ENCODE results near the gene BCL2A1. TPM values are rescaled to one million over a fixed set of nuclear protein-coding genes. Genes with fewer than 3 reads are reported as not detected.
A peak's percentile ranks its signal among the peaks of the same experiment; 100 is the strongest.

BCL2A1 gene
- total RNA-seq, 1 donor from 2014 or later: 0.55 TPM

DNA sequence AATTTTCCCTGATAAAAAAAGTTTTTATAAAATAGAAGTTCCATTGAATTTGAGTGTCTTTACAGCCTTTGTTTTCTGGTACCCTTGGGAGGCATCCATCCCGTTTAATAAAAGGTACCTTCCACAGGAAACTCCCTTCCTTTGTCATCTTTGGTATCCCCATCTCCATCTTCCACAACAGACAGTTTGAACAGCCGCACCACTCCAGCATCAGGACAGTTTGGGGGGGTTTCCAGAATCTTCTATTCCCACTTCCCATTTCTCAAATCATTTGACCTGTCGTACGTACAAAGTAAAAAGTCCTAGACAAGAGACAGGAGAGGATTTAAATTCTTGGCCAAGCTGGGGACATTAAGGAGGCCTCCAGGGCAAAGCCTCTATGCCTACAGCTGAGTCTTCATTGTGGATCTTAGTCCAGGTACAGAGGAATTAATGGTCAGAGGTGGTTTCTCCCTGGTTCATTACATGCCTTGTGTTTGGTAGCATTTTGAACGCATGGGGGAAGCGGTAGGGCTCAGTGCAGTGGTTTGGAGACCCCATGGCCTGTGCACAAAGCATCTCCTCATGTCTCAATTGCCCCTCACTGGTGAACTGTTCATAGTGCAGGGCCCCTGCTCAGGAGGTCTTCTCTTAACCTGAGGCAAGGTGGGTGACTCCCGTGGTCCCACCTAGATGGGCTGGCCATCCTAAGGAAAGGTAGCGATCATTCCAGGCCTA is 19.4 kb upstream of the BCL2A1 start:
- DNase-seq (no peak), ATAC-seq (no peak)
- intact Hi-C loops (cut with micrococcal nuclease): no loop called here

DNA sequence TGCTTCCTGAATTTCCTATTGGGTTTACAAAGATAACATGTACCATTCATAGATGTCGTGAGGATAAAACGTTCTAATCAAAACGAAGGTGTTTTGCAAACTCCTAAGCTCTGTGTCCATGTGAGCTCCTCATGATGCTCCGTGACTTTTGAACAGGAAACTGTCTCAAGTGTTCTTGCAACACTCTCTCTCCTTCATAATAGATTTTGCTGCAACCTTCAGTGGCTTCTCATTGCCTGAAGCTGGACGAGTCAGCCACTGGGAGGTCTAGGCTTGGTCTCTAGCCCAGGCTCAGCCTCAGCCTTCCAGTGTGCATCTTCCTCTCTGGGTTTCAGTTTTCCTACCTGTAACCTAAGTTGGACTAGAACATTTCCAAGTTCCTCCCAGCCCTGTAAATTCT is 18.7 kb upstream of the BCL2A1 start:
- no peak for ATAC-seq
- no peak for DNase-seq
- intact Hi-C loops (cut with micrococcal nuclease): no loop called here

DNA sequence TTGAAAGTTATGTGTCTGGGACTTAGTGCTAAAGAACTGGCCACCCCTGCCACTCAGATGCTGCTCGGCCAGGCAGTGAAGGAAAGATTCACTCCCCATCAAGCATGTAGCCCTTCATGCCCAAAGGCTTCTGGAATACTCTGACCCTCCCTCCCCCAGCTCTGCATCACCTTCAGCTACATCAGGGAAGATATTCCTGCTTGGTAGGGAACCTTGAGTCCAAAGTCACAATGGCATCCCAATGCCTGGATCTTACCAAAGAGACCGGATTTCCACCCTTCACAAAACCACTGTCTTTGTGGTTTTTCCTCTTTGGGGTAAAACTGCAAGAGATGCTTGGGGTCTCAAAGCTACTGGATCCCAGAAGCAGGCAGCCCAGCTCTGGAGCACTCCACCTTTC is 18.2 kb upstream of the BCL2A1 start:
- ATAC-seq (no peak), DNase-seq (no peak)
- intact Hi-C loops (cut with micrococcal nuclease): no loop called here

DNA sequence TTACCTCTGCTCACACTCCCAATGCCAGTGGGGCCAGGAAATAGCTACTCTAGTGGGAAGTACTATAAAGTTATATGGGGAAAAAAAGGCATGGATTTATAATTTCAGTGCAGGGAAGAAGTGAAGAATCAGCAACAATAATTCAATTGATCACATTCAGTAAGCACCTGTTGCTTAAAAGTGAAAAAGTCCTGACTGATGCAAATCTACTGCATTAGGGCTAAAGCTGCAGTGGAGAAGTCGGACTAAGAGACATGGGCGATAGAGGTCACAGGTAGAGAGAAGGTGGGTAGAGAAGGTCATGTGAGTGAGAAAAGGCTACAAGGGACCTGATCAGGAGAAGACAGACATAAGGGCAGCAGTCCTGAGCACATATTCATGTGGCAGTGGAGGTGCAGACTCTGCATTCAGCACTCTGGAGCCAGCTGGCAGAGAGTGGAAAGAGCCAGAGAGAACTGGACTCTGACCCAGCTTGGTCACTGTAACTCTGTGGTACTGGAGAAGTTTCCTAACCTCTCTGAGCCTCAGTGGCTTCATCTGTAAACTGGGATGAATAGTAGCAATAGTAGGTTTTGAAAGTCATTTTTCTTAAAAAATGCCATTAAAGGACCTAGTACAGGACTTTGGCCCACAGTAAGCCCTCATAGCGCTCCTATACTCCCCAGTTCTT is 17.6 kb upstream of the BCL2A1 start:
- intact Hi-C loops (cut with micrococcal nuclease): no loop called here
- DNase-seq (no peak), ATAC-seq (no peak)

DNA sequence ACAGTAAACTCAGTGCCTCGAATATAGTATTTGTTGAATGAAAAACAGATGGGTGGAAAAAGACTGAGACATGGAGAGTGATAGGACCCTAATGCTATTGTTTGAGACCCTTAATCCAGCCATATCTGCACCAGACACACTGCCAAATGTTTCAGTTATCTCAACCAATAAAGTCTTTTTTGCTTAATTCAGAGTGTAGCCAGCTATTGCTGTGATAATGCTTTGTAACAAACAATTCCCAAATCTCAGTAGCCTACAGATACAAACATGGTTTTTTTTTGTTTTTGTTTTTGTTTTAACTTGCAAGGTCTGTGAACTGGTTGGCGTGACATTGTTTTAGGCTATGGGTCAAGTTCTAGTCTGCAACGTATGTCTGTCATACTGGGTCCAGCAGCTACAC is 17.0 kb upstream of the BCL2A1 start:
- ATAC-seq (no peak), DNase-seq (no peak)
- intact Hi-C loops (cut with micrococcal nuclease): no loop called here

DNA sequence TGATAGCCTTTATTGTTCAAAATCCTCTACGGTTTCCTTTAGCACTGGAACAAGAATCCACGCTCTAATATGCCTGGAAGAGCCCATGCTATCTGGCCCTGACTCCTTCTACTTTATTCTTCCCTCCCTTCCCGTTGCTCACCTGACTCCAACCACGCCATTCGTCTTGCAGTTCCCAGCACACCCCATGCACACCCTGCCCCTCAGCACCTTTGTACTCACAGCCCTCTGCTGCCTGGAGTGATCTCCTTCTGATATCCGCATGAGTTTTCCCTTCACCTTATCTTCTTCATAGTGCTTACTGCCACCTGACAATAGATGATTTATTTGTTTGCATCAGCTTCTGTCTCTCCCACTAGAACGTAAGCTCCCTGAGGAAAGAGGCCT is 16.6 kb upstream of the BCL2A1 start:
- DNase-seq: no peak
- no peak for ATAC-seq
- intact Hi-C loops (cut with micrococcal nuclease): no loop called here

DNA sequence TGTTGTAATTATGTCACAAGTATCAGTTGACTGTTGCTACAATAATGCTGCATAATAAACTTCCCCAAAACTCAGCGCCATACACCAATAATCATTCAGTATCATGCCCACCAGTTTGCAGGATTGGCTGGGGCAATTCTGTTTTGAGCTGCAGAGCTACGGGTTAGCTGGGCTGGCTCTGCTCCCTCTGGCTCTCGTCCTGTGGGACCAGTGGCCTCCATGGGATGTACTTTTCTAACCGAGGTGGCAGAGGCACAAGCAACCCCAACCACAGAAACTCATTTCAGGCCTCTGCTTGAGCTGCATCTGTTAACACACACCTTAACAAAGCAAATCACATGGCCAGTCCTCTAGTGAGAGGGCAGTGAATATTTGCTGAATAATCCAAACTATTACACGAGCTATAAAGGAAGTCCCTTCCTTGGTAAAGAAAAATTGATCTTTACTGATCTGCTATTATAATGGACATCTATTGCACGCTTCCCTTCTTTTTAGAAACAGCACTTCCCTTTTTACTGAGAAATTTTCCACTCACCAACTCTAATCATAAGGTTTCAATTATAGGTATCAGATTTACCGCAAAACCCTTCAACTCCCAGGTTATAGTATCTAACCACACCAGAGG is 10.9 kb upstream of the BCL2A1 start:
- intact Hi-C loops (cut with micrococcal nuclease): no loop called here
- DNase-seq (no peak), ATAC-seq (no peak)

DNA sequence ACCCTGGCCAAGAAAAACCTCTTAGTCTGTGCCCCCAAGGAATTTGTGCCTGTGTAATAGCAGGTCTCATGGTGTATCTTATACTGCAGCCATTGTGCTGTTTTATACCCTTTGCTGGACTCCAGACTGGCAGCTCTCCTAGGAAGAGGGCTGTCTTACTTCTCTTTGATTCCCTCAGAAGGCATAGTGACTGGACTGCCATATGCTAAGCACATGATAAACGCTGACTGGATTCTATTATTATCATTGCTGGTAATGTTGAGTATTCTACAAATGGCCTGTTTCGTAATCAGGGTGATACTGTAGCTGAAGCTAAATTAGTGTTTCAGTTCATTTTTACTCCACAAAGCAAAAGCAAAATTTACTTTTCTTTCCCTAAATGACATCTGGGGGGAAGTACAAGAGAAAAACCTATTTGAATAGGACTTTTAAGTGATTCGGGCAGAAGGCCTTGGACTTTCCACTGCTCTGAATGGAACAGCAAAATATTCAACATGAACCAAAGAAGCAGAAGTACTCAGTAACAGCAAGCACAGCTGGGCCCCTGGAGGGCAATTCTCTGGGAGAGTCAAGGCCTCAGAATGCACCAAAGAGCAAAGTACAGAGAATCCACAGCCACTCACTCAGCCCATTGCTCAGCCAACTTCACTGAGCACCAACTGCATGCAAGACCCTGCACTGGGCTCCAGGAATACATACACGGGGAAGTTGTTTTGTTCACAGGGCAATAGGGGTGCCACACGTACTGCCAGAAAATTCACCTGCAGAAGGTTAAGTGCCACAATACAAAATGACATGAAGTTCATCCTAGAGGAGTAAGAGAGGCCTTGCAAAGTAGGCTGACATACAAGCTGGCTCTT is 7.9 kb upstream of the BCL2A1 start:
- intact Hi-C loops (cut with micrococcal nuclease): no loop called here
- DNase-seq (no peak), ATAC-seq (peak; percentile 94)

DNA sequence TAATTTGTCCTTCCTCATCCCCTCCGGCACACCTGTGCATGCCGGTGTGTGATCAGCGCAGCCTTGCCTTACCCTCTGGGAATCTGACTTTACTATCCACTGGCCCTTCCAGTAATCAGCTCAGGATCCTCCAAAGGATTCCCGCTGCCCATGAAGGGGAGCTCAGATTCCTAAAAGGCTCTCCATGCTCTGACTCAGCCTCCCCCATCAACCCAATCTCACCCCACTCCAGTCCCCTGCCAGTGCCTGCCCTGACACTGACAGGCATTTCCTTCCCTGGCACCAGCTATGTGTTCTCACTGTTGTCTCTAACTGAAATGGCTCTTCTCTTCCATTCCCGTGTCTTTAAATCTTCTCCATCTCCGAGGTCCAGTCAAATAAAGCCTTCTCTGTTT is 7.3 kb upstream of the BCL2A1 start:
- intact Hi-C loops (cut with micrococcal nuclease): no loop called here
- ATAC-seq (peak; percentile 35), DNase-seq (no peak)

DNA sequence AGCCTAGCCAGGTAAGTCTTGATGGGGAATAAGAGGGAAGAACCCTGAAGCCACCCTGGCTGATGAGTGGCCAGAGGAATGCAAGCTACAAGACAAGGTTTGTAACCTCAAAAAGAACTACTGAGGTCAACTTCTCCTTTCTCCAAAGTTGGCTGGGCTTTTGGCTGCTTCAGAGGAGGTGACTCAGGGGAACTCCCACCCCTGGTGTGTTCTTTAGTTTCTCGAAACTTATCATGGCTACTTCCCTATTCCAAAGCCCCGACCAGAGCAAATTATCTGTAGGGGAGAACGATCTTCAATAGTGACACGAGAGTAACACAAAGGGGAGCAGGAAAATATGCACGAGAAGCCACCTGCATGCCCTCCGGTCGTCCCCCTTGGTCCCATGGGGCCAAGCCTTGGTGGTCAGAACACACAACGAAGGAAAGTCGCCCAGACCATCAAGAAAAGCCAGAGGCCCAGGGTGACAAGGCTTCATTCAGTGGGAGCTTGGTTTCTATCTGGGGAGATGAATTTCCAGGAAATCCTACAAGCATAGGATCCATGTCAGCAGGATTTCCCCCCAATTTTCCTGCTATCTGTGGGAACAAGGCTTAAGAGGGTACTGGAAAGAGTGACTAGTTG is 6.5 kb upstream of the BCL2A1 start:
- ATAC-seq (peak; percentile 43), DNase-seq (no peak)
- intact Hi-C loops (cut with micrococcal nuclease): no loop called here

DNA sequence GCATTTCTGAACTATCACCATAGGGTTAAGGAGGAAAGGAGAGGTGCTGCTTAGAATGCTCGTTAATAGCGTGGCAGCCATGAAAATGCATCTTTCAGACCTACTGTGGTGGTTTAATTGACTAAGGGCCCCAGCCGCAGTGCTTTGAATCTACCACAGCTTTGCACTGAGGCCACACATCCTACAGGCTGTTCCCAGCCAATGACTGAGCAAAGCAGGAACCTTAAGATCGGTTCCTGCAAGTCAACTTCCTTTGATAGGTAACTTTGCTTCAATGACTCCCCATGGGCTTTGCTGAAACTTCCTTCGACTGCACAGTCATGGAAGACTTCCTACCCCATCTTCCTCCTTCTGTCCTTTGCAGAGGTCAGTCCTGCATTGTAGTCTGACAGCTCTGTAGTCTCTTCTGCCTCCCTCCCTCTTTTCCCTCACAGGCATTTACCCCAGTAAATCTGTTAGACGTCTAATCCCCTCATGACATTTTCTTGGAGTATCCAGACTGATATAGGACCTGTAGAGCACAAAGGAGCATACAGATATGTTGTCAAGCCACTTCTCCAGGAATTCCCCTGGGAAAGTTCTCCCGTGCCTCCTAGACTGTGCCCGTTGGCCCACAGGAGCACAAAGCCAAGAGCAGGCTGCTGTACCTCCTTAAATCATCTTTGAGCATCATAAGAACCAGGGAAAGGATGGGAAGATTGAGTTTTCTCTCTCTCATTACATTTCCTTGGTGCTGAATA is 2.6 kb upstream of the BCL2A1 start:
- ATAC-seq: no peak
- intact Hi-C loops (cut with micrococcal nuclease): no loop called here
- no peak for DNase-seq

DNA sequence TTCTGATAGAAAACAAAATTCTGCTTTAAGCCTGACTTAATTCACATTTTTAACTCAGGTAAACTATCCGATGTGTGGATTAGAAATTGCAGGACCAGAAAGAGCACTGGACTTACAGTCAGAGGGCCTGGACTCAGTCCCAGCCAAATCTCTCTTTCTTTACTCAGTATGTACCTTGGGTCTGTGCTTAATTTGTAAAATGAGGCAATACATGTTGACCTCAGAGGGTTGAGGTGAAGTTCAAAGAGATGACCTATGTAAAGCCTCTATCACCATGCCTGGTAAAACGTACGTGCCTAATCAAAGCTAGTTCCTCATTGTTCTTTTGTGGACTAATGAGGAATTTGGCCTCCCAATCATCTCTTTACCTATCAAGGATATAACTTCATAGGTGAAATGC is 1.9 kb upstream of the BCL2A1 start:
- ATAC-seq: no peak
- intact Hi-C loops (cut with micrococcal nuclease): no loop called here
- DNase-seq: no peak

DNA sequence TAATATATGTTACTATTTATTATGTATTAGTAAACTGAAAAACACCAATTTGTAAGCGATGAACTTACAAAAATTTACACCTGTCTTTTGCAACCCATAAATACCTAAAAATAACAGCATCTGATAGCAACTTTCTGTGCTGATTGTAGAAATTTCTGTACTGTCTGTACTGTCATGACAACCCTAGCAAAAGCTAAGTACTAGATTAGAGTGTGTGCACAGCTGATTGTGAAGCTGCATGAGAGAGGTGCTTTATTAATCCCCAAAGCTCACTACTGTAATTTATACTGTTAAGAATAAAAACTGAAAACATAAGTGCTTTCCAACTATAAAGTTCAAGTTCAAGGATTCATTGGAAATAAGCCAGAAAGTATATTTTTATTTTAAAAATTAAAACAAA is 815 bp downstream of the BCL2A1 start:
- intact Hi-C loops (cut with micrococcal nuclease): no loop called here
- ATAC-seq (no peak), DNase-seq (no peak)

DNA sequence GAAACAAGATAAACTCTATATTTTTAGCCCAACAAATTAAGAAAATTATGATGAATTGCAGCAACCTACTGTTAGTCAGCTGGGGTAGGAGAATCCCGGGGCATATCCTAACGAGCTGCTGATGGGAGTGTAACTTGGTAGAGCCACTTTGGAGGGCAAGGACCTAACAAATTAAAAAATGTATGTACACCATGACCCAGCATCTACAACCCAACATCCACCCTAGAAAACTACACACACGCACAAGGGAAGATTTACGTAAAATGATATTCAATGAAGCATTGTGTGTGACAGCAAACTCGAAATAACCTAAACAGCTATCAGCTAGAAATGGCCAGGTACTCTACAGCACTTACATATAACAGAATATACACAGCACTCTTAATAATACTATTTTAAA is 1.9 kb downstream of the BCL2A1 start:
- ATAC-seq (no peak), DNase-seq (no peak)
- intact Hi-C loops (cut with micrococcal nuclease): no loop called here

DNA sequence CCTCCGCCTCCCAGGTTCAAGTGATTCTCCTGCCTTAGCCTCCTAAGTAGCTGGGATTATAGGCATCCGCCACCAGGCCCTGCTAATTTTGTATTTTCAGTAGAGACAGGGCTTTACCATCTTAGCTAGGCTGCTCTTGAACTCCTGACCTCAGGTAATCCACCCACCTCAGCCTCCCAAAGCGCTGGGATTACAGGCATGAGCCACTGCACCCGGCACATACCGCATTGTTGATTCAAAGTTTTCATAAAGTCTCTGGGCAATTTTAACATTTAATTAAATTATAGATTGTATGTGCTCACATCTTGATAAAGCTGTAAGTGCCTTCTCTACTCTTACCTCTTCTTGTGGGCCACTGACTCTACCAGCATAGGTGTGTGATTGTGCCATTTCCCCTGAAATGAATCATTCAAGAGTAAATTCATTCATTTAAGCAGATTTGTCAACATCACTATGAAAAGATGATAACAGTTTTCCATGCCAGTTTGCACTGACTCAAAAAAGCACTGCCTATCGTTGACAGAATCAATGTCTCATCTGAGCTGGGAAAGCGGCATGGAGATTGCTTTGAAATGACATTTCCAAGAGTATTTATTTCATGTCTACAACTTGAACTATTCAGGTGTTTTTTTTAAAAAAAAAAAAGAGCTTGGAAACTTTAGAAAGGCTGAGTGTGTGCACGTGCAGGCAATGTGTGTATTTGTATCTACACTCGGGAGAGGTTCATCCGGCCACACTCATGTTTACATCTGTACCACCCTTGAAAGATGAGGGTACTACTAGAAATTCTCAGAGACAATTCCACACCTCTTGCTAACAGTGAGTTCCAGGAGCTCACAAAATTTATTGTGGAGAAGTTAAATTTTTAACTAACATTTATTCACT is 3.5 kb downstream of the BCL2A1 start:
- no peak for DNase-seq
- intact Hi-C loops (cut with micrococcal nuclease): no loop called here
- no peak for ATAC-seq

DNA sequence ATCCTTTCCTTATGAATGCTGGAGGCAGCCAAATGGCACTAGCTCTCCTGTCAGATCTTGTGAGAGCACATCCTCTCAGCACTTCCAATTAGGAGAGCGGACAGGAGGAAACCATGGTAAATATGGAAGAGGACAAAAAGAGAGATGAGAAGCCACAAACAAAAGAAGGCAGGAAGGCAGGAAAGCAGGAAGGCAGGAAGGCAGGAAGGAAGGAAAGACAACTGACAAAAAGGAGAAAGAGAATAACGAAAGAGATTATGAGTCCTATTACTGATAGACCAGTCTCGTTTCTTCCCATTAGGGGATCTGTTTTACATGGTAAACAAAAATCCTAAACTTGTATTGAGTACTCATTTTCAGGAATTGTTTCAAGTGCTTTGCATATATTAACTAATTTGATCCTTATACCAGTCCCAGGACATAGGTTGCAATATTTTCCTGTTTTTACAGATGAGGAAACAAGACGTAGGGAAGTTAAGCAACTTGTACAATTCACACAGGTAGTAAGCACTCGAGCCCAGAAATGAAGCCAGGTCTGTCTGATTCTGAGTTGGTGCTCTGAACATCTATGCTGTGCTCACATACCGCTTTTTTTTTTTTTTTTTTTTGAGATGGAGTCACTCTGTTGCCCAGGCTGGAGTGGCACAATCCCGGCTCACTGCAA is 4.2 kb downstream of the BCL2A1 start:
- intact Hi-C loops (cut with micrococcal nuclease): no loop called here

DNA sequence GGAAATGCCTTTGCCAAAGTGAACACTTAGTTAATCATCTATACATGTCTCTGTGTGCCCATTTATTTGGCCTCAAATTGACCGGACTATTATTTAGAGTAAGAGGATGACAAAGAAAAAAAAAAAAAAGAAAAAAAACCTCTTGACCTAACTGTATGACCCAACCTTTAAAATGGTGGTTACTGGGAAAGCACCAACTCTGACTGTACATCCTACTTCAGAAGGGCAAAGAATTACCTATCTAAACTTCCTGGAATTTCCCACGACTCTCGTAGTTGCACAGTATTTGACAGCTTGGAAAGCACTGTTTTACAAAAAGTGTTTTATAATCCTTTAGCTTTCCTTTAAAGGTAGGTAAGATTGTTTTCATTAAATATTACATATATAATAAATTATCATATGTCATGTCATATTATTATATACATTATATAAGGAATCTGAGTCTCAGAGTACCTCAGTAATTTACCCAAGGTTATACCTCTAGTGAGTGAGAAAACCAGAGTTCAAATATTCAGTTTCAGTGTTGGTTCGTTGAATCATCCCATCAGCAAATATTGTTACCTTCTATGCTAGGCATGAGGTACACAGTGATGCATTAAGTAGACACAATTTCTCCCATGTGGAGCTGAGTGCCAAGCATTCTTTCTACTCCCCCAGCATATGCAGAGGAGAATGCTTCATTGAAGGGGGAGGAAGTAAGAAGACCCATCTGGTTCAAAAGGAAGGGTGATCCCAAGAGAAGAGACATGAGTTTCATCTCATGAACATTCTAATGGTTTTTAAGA is 5.0 kb downstream of the BCL2A1 start:
- no peak for ATAC-seq

More for the DNA sequence above, 4.2 kb downstream of the BCL2A1 start:
- DNase-seq (no peak), ATAC-seq (no peak)

More for the DNA sequence above, 5.0 kb downstream of the BCL2A1 start:
- intact Hi-C loops (cut with micrococcal nuclease): no loop called here
- no peak for DNase-seq

All from left ventricle myocardium superior (tissue), 1 donor.